GM19372 (cell line): ENCODE measurements around the gene ZBTB37.
"Not testable (repeated sequence)": the region's sequence is repeated elsewhere in the genome, so short reads cannot be mapped to it uniquely, and the experiment has no call there.

Experiments used
- ATAC-seq: cut with Tn5 transposase; IDR thresholded peaks from one replicate; pipeline ENCODE4 v1.9.1; 2021; ENCODE audit warnings: mild to moderate bottlenecking, low read depth, moderate library complexity; ENCODE audit not compliant: unreplicated experiment

Gene ZBTB37

GRCh38 chr1:173903827-173904531, 35.8 kb downstream of the ZBTB37 start:
- no peak for ATAC-seq

GRCh38 chr1:173913111-173913510, 44.9 kb downstream of the ZBTB37 start:
- ATAC-seq, result no peak

- no peak for ATAC-seq
These were observed 46.2 kb downstream of the ZBTB37 start for GRCh38 chr1:173914366-173914871.

DNA sequence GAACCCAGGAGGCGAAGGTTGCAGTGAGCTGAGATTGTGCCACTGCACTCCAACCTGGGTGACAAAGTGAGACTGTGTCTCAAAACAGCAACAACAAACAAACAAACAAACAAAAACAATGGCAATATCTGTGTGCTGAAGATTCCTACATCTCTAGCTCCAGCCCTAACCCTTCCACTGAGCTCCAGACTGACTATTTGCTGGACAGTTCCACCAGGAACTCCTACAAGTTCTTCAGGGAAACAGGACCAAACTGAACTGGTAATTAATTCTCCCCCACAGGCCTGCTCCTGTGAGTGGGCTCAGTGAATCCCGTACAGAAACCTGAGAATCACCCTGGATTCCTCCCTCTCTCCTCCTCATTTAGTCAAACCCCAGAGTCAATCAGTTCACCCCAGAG, 47.4 kb downstream of the ZBTB37 start:
- ATAC-seq, result no peak

DNA sequence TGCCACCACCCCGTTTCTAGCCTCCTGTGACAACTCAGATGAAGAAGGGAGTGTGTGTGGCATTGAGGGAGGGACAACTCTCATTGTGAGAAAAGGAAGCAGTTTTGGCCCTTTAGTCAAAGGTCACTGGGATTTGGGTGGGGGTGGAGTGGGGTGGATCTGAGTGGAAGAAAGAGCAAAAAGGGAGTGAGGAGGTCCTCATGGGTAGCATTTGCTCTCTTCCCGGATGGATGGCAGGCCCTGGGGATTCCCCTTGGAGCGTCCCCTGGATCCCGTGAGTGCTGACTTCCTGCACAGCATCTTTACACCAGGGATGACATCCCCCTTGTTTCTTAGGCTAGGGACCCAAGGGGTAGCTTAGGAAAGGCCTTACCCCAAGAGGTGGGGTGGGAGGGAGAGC, 48.5 kb downstream of the ZBTB37 start:
- ATAC-seq, result no peak

DNA sequence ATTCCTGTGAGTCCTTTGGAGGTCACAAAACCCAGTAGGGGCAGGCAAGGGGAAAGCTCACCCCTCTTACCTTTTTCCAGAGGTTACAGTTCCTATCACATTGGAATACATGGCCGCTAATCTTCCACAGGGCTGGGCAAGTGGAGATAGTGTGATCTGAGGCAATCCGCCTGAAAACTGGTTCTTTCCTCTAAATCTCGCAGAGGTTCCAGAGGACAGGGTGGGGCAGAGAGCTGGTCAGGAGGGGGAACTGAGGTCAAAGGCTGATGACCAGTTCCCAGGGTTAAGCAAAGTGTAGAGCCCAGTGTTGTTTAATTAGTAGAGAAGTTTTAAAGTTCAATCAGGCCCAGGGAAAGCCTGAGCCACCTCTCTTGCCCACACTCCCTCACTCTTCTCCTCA, 49.0 kb downstream of the ZBTB37 start, which contains the start of gene SERPINC1:
TSS of gene SERPINC1 (minus strand) at position 179 of the 400 bp plus-strand sequence. CDS start at position 111, 68 bp downstream.
- no peak for ATAC-seq

DNA sequence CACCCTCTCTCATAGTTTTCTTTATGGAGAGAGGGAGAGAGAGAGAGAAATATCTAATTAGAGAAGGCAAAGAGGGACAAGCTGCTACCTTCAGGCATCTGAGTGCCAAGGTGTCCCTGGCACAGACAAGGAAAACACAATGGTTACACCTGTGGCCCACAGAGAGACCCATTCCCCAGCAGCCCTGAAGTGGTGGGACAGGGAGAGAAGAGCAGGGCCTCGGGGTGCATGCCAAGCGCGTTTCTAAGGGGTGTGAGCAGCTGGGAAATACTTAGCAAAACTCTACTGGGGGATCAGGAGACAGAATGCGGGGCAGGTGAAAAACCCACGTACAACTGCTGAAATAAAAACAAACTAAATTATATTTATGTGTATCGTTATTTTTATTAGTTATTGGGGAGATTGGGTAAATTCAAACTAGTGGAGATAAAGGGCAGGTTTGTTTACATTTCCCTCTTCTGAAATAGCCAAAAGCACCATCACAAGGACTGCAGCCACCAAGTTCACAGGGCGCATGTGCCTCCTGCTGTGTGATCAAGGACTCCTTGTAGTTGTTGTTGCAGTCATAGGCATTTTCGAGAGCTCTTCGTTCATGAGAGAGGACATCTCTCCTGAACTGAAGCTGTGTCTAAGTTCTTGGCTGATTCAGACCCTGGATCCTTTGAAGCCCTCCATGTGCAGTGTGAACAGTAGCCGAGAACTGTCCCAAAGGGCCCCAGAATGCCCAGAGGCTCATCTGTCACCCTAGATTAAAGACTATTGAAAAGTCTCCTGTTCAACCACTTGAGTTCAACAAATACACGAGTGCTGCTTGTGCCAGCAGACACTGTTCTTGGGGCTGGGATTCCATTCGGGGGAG, 49.7 kb downstream of the ZBTB37 start:
- ATAC-seq, result no peak

- no peak for ATAC-seq
These were observed 52.7 kb downstream of the ZBTB37 start for GRCh38 chr1:173920861-173921260.

DNA sequence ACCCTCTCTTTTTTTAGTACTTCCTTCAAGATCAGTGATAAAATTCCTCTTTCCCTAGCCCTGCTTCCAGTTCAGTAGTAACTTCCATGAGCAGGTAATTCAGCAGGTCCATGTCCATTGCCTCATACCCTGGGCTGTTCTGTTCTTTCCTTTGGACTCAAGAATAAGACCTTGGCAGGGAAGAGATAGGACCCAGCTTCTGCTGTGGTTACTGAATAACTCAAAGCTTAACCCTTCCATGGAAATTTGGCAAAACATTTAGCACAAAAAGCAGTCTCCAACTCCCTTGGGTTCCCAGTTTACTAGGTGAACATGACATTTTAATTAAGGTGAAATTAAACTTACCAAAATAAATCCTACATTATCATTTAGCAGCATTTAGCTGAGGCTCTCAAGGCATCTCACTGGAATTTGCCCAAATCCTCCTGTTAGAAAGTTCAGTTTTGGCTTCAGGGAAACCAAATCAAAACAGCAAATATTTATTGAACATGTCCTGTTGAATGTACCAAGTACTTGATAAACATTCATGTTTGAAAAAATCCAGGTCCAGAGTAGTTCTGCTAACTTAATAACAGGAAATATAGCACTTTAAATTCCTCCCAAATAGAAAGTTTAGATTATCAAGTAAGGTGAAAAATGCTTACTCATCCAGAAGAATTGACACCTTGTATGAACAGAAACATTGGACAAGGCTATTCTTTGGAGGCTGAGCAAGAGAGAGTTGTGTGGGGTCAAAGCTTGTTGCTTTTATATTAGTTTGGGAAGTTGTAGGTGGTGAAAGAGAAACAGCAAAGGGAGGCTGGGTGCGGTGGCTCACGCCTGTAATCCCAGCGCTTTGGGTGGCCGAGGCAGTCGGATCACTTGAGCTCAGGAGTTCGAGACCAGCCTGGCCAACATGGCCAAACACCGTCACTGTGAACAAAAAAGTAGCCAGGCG, 57.4 kb downstream of the ZBTB37 start:
- ATAC-seq, result no peak

- ATAC-seq, result not testable (repeated sequence)
These were observed 62.4 kb downstream of the ZBTB37 start for GRCh38 chr1:173930541-173930940.

- ATAC-seq, result no peak
These were observed 66.3 kb downstream of the ZBTB37 start for GRCh38 chr1:173934440-173934839.

GRCh38 chr1:173937062-173937461, 68.9 kb downstream of the ZBTB37 start:
- ATAC-seq, result no peak

- no peak for ATAC-seq
These were observed 78.3 kb downstream of the ZBTB37 start for GRCh38 chr1:173946380-173946921.

GRCh38 chr1:173948594-173948993, 80.4 kb downstream of the ZBTB37 start:
- no peak for ATAC-seq
